GM12878 (cell line): ENCODE measurements around the gene MPDZ. TPM values are rescaled to one million over a fixed set of nuclear protein-coding genes. Genes with fewer than 3 reads are reported as not detected.
"Not testable (repeated sequence)": the region's sequence is repeated elsewhere in the genome, so short reads cannot be mapped to it uniquely, and the experiment has no call there.

Source experiments
- ATAC-seq: fragments of 200-7000 bp; cut with Tn5 transposase; 3 replicates; pipeline ENCODE4 v1.9.1; 2020; ENCODE audit warnings: mild to moderate bottlenecking, moderate library complexity
- BruUV-seq: library from RNA; stranded (reverse); fragments of 400-500 nt; replicated peaks from 2 replicates; lab custom pipeline; 2021; lab: Mats Ljungman, UMichigan
- CTCF ChIA-PET: fragments of 300-600 bp; sonication (Branson Sonifier 250); formaldehyde crosslinking; extraction: SDS; loops from one replicate; lab custom pipeline; 2021; ENCODE audit warnings: inconsistent platforms; lab: Yijun Ruan, JAX
- POLR2A ChIA-PET: fragments of 350-600 bp; formaldehyde crosslinking; extraction: SDS; loops from one replicate; lab custom pipeline; 2021; ENCODE audit warnings: inconsistent platforms; lab: Charles Lee
- RAD21 ChIA-PET: fragments of 300-600 bp; sonication (Branson Sonifier 250); formaldehyde crosslinking; loops from one replicate; lab custom pipeline; 2023; ENCODE audit warnings: antibody characterized with exemption; ENCODE audit not compliant: unreplicated experiment; lab: Charles Lee
- SMC1A ChIA-PET: fragments of 300-600 bp; sonication (Branson Sonifier 250); formaldehyde crosslinking; loops from one replicate; lab custom pipeline; 2023; ENCODE audit not compliant: unreplicated experiment, uncharacterized antibody; lab: Charles Lee
- DNase-seq: peaks from one replicate; pipeline ENCODE4 v3.0.0-alpha.2; 2011; ENCODE audit warnings: low read depth, low spot score
- FAIRE-seq: peaks from 3 replicates; lab custom pipeline; 2011; peaks lifted over from hg19 to GRCh38; lab: Jason Lieb, UNC
- H2AFZ ChIP-seq: 2 replicates; pipeline ENCODE4 v1.6.0; 2011; ENCODE audit warnings: low read depth, low read length, control low read depth; ENCODE audit not compliant: control insufficient read depth
- H3K27ac ChIP-seq: 2 replicates; pipeline ENCODE4 v1.5.1; 2011; ENCODE audit warnings: control low read depth; ENCODE audit not compliant: control insufficient read depth, insufficient read depth
- H3K27me3 ChIP-seq, 2 experiments: replicated peaks in 1 of 2; 2 replicates each; pipeline versions ENCODE4 v1.6.0 to v1.6.1; 2011; ENCODE audit warnings: low read length in 1 of 2; ENCODE audit not compliant: control insufficient read depth in 2 of 2, insufficient read depth in 2 of 2
- H3K36me3 ChIP-seq, 2 experiments: 2 replicates each; pipeline ENCODE4 v1.5.1; 2011; ENCODE audit warnings: low read length in 1 of 2; ENCODE audit not compliant: control insufficient read depth in 2 of 2, insufficient read depth in 2 of 2
- H3K4me1 ChIP-seq: 2 replicates; pipeline ENCODE4 v1.6.1; 2011; ENCODE audit warnings: mild to moderate bottlenecking, low read length, moderate library complexity, mixed read lengths; ENCODE audit not compliant: control insufficient read depth, insufficient read depth
- H3K4me2 ChIP-seq: 2 replicates; pipeline ENCODE4 v1.6.0; 2011; ENCODE audit warnings: control low read depth; ENCODE audit not compliant: control insufficient read depth, insufficient read depth
- H3K4me3 ChIP-seq: fragments of 200-600 bp; sonication (generic); 2 replicates; pipeline ENCODE4 v1.5.1; 2016
- H3K79me2 ChIP-seq: 2 replicates; pipeline ENCODE4 v1.6.0; 2011; ENCODE audit warnings: low read length; ENCODE audit not compliant: control insufficient read depth, insufficient read depth
- H3K9ac ChIP-seq: 2 replicates; pipeline ENCODE4 v1.8.0; 2011; ENCODE audit warnings: low read length, control low read depth, mixed read lengths; ENCODE audit not compliant: control insufficient read depth, insufficient read depth
- H3K9me3 ChIP-seq: replicated peaks from 3 replicates; pipeline ENCODE4 v1.5.1; 2011; ENCODE audit warnings: mild to moderate bottlenecking, low read length; ENCODE audit not compliant: control insufficient read depth, insufficient read depth
- H4K20me1 ChIP-seq: 2 replicates; pipeline ENCODE4 v1.6.0; 2011; ENCODE audit not compliant: control insufficient read depth, insufficient read depth
- ATF2 ChIP-seq: IDR thresholded peaks from 2 replicates; pipeline ENCODE4 v1.6.1; 2012; ENCODE audit warnings: low read length, inconsistent platforms
- ATF7 ChIP-seq: fragments of 450-650 bp; IDR thresholded peaks from 2 replicates; pipeline ENCODE4 v1.6.1; 2016; ENCODE audit warnings: low read depth, mild to moderate bottlenecking
- HDAC2 ChIP-seq: fragments of 200-600 bp; sonication (generic); IDR thresholded peaks from 2 replicates; pipeline ENCODE4 v1.6.1; 2017
- SMC3 ChIP-seq: IDR thresholded peaks from 2 replicates; pipeline ENCODE4 v1.6.1; 2011; ENCODE audit warnings: low read length, improper control_type of control experiment, borderline replicate concordance
- STAT3 ChIP-seq: IDR thresholded peaks from 2 replicates; pipeline ENCODE4 v1.6.1; 2011; ENCODE audit warnings: low read depth, low read length, improper control_type of control experiment
- ZNF217 ChIP-seq: fragments of 450-650 bp; IDR thresholded peaks from 2 replicates; pipeline ENCODE4 v1.6.1; 2017; ENCODE audit warnings: antibody characterized with exemption, mild to moderate bottlenecking
- WGBS: methylation state at CpG from one replicate; pipeline ENCODE4 v1.1.6; 2016; ENCODE audit warnings: low lambda C conversion rate; ENCODE audit not compliant: insufficient replicate concordance, insufficient coverage; ENCODE audit errors: missing lambda C conversion rate; 5-methylcytosine and 5-hydroxymethylcytosine counted together
- in situ Hi-C: fragments of 300-500 bp; cut with MboI; formaldehyde crosslinking; loops from 9 replicates; pipeline ENCODE4 v1.14.3; 2018; ENCODE audit warnings: mixed read lengths
- intact Hi-C: fragments of 100-400 bp; cut with micrococcal nuclease; formaldehyde crosslinking; loops from one replicate; pipeline ENCODE4 v1.14.2; 2022; ENCODE audit not compliant: unreplicated experiment
- polyA plus RNA-seq, 11 experiments: library from polyadenylated mRNA; depleted of rRNA in 4 of 11; unstranded in 6 of 11; stranded (reverse) in 5 of 11; fragments of >200 nt; fragmentation: Nextera tagmentation in 4 of 11; fragmentation: Illumina TruSeq in 1 of 11; extraction: Ambion mirVana in 4 of 11; extraction: Trizol in 1 of 11; gene quantifications; 1 replicate in 1 of 11; 2 replicates in 10 of 11; pipeline versions ENCODE4 v1.2.1 to v1.2.3, GENCODE V29; 2011 to 2016; ENCODE audit warnings: inconsistent platforms in 2 of 11, missing spikeins in 2 of 11, low read depth in 1 of 11
- total RNA-seq, 4 experiments: library from RNA; depleted of rRNA in 3 of 4; stranded (reverse); fragments of >200 nt in 3 of 4; fragmentation: Illumina TruSeq in 1 of 4; extraction: Trizol in 1 of 4; gene quantifications; 2 replicates each; pipeline versions ENCODE4 v1.2.1 to v1.2.3, GENCODE V29; 2013 to 2021

Gene MPDZ
- total and polyA plus RNA-seq, 10 of the 15 experiments (the other 5 are each of a cell fraction or from before 2014, with no cell fraction given), result 0.36 TPM; not detected in 9

GRCh38 chr9:13224366-13224765 is 55.1 kb downstream of the MPDZ start:
- no peak overlapping the region for H3K4me2 ChIP-seq
- POLR2A ChIA-PET, result no interaction called here
- no peak for TF ChIP-seq ZNF217
- TF ChIP-seq, all 136 proteins: peak for 0
- no peaks in the 10 kb centered on the region for H4K20me1 ChIP-seq
- H3K9ac ChIP-seq, result no peak overlapping the region
- H3K9me3 ChIP-seq, result no peaks in the 10 kb centered on the region
- no peaks in the 10 kb centered on the region for H3K79me2 ChIP-seq
- no peaks in the 10 kb centered on the region for H3K36me3 ChIP-seq
- FAIRE-seq, result no peak
- no peak overlapping the region for H3K27ac ChIP-seq
- no peak for ATAC-seq
- ChIA-PET RAD21 (no interaction called here), CTCF (no interaction called here), SMC1A (no interaction called here)
- no TSS peak for BruUV-seq
- 0% methylated on average over 2 of the region's 2 CpGs for WGBS
- H3K4me1 ChIP-seq, result no peaks in the 10 kb centered on the region
- in situ Hi-C loops (no loop called here), intact Hi-C loops (no loop called here)
- no peak overlapping the region for H3K4me3 ChIP-seq
- no peaks in the 10 kb centered on the region for H3K27me3 ChIP-seq
- H2AFZ ChIP-seq, result no peak overlapping the region
- no peak for DNase-seq

GRCh38 chr9:13222733-13223132 is 56.8 kb downstream of the MPDZ start:
- H3K27ac ChIP-seq, intact Hi-C loops, H3K36me3 ChIP-seq, H3K27me3 ChIP-seq, ATAC-seq, H3K4me2 ChIP-seq, H3K9ac ChIP-seq, FAIRE-seq, H2AFZ ChIP-seq, CTCF ChIA-PET, BruUV-seq, H3K79me2 ChIP-seq, SMC1A ChIA-PET, H3K9me3 ChIP-seq, DNase-seq, H3K4me1 ChIP-seq, H3K4me3 ChIP-seq, POLR2A ChIA-PET, H4K20me1 ChIP-seq, RAD21 ChIA-PET, in situ Hi-C loops: not testable (repeated sequence)

GRCh38 chr9:13221741-13222140 is 57.8 kb downstream of the MPDZ start:
- no peaks in the 10 kb centered on the region for H3K79me2 ChIP-seq
- CTCF ChIA-PET, result no interaction called here
- H2AFZ ChIP-seq, result no peak overlapping the region
- intact Hi-C loops (no loop called here), in situ Hi-C loops (no loop called here)
- RAD21 ChIA-PET, result no interaction called here
- H3K36me3 ChIP-seq, result no peaks in the 10 kb centered on the region
- no peak for FAIRE-seq
- TF ChIP-seq ATF2, result no peak
- TF ChIP-seq SMC3, result no peak
- TF ChIP-seq ATF7, result no peak
- no peak for TF ChIP-seq STAT3
- TF ChIP-seq HDAC2, result no peak
- no peak overlapping the region for H3K4me2 ChIP-seq
- H4K20me1 ChIP-seq, result no peaks in the 10 kb centered on the region
- no peak overlapping the region for H3K27ac ChIP-seq
- SMC1A ChIA-PET, result no interaction called here
- no peaks in the 10 kb centered on the region for H3K9me3 ChIP-seq
- H3K27me3 ChIP-seq, result no peaks in the 10 kb centered on the region
- ATAC-seq, result no peak
- H3K9ac ChIP-seq, result no peak overlapping the region
- H3K4me1 ChIP-seq, result no peaks in the 10 kb centered on the region
- no peak overlapping the region for H3K4me3 ChIP-seq
- POLR2A ChIA-PET, result no interaction called here
- no TSS peak for BruUV-seq
- DNase-seq, result no peak
